ENCODE data around the gene TRPV6. TPM values are rescaled to one million over a fixed set of nuclear protein-coding genes. Genes with fewer than 3 reads are reported as not detected.

Gene TRPV6
- total and polyA plus RNA-seq, 12 donors: under 0.01 to 0.10 (median 0.06) TPM; not detected in 8

DNA sequence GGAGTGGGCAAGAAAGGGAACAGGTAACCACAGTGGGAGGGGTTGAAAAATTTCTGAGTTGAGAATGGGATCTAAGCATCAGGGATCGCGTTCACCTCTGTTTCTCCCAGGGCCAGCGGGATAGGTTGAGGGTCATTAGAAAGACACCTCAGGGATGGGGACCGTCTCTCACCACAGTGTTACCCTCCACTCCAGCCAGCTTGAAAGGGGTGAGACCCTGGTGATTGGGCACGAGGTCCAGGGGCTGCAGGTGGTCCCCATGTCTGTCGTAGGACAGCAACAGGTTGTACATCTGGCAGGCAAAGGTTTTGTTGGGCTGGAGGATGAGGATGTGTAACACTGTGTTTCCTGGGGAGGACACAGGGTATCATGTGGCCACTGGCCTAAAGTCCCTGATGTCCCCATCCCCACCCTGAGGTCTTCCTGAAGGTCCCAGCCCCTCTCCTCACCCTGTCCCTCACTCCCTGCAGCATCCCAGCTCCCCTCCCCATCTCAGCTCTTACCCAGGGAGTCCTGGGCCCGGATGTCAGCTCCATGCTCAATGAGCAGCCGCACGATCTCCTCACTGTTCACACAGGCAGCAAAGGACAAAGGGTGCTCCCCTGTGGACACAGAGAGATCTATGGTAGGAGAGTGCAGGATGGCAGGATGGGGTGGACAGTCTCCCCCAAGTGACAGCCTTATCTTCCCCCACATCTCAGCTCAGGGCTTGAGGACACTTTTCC, 9.1 kb downstream of the TRPV6 start:
- no peaks in the 10 kb centered on the region for H3K36me3 ChIP-seq (replicated peaks in 1 of 2)
- intact Hi-C loops (cut with DNase I): loop anchor here in 1 of 2 donors (10.0 kb wide), 2 partner anchors 128 to 338 kb away; no protein-coding TSS in a partner anchor
- H3K9me3 ChIP-seq (replicated peaks in 1 of 3): no peaks in the 10 kb centered on the region
- H3K4me3 ChIP-seq: no peak overlapping the region
- no peak for DNase-seq
- 76 to 81% (median 79%) methylated on average over 8 to 9 of the region's 9 CpGs for WGBS, 4 donors
- no peaks in the 10 kb centered on the region for H3K27me3 ChIP-seq
- no peak overlapping the region for H3K27ac ChIP-seq
- H3K4me1 ChIP-seq (replicated peaks in 1 of 2): no peaks in the 10 kb centered on the region
- TF ChIP-seq, protein P1, sequence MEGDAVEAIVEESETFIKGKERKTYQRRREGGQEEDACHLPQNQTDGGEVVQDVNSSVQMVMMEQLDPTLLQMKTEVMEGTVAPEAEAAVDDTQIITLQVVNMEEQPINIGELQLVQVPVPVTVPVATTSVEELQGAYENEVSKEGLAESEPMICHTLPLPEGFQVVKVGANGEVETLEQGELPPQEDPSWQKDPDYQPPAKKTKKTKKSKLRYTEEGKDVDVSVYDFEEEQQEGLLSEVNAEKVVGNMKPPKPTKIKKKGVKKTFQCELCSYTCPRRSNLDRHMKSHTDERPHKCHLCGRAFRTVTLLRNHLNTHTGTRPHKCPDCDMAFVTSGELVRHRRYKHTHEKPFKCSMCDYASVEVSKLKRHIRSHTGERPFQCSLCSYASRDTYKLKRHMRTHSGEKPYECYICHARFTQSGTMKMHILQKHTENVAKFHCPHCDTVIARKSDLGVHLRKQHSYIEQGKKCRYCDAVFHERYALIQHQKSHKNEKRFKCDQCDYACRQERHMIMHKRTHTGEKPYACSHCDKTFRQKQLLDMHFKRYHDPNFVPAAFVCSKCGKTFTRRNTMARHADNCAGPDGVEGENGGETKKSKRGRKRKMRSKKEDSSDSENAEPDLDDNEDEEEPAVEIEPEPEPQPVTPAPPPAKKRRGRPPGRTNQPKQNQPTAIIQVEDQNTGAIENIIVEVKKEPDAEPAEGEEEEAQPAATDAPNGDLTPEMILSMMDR (IDR thresholded peaks at IDR 0.05): no peak
- TF ChIP-seq POLR2A (IDR thresholded peaks at IDR 0.05): no peak

- TF ChIP-seq, protein P1 (IDR thresholded peaks at IDR 0.05): no peak
- TF ChIP-seq POLR2A (IDR thresholded peaks at IDR 0.05): no peak
- no peaks in the 10 kb centered on the region for H3K4me1 ChIP-seq (replicated peaks in 1 of 2)
- intact Hi-C loops (cut with DNase I): loop anchor here in 1 of 2 donors (10.0 kb wide), 2 partner anchors 129 to 339 kb away; no protein-coding TSS in a partner anchor
- no peak overlapping the region for H3K4me3 ChIP-seq
- DNase-seq: no peak
- 79 to 93% (median 86%) methylated on average over 14 of the region's 14 CpGs for WGBS, 4 donors
- no peaks in the 10 kb centered on the region for H3K27me3 ChIP-seq
- H3K9me3 ChIP-seq (replicated peaks in 1 of 3): no peaks in the 10 kb centered on the region
- no peaks in the 10 kb centered on the region for H3K36me3 ChIP-seq (replicated peaks in 1 of 2)
- no peak overlapping the region for H3K27ac ChIP-seq
Observed at GRCh38 chr7:142875456-142875855, 10.1 kb downstream of the TRPV6 start.

DNA sequence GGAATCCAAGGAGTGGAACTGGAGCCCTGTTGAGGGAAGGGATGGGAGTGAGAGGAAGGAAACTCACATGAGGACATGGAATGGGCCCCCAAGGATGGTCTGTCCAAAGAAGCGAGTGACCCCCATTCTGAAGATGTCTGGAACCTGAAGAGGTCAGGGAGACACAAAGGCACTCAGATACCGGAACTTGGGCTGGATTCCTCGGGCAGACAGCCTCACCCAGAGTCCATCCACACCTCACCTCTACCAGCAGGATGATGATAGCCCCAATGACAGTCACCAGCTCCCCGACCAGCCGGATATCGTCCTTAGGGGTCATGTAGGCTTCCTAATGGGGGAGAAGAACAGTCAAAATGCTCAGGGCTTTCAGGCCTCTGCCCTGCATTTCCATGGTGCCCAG, 10.7 kb downstream of the TRPV6 start:
- H3K27ac ChIP-seq: no peak overlapping the region
- H3K4me1 ChIP-seq (replicated peaks in 1 of 2): no peaks in the 10 kb centered on the region
- DNase-seq: no peak
- no peak for TF ChIP-seq POLR2A (IDR thresholded peaks at IDR 0.05)
- TF ChIP-seq, protein P1 (IDR thresholded peaks at IDR 0.05): no peak
- no peak overlapping the region for H3K4me3 ChIP-seq
- 65 to 96% (median 87%) methylated on average over 4 to 6 of the region's 6 CpGs for WGBS, 4 donors
- no peaks in the 10 kb centered on the region for H3K36me3 ChIP-seq (replicated peaks in 1 of 2)
- H3K27me3 ChIP-seq: no peaks in the 10 kb centered on the region
- H3K9me3 ChIP-seq (replicated peaks in 1 of 3): no peaks in the 10 kb centered on the region
- intact Hi-C loops (cut with DNase I): loop anchor here in 1 of 2 donors (10.0 kb wide), 2 partner anchors 130 to 340 kb away; no protein-coding TSS in a partner anchor

- Histone ChIP-seq H3K27me3 (no peaks in the 10 kb centered on the region), H3K36me3 (replicated peaks in 1 of 2) (no peaks in the 10 kb centered on the region), H3K9me3 (replicated peaks in 1 of 3) (no peaks in the 10 kb centered on the region), H3K4me3 (no peak overlapping the region), H3K27ac (no peak overlapping the region), H3K4me1 (replicated peaks in 1 of 2) (no peaks in the 10 kb centered on the region)
- intact Hi-C loops (cut with DNase I): loop anchor here in 1 of 2 donors (10.0 kb wide), 2 partner anchors 130 to 340 kb away; no protein-coding TSS in a partner anchor
- 73 to 92% (median 85%) methylated on average over 7 of the region's 7 CpGs for WGBS, 4 donors
- no peak for TF ChIP-seq POLR2A (IDR thresholded peaks at IDR 0.05)
- TF ChIP-seq, protein P1 (IDR thresholded peaks at IDR 0.05): no peak
- DNase-seq: no peak
Observed at GRCh38 chr7:142874409-142874808, 11.1 kb downstream of the TRPV6 start.
